Measurements from ENCODE around the gene ATP6V1G2.

DNA sequence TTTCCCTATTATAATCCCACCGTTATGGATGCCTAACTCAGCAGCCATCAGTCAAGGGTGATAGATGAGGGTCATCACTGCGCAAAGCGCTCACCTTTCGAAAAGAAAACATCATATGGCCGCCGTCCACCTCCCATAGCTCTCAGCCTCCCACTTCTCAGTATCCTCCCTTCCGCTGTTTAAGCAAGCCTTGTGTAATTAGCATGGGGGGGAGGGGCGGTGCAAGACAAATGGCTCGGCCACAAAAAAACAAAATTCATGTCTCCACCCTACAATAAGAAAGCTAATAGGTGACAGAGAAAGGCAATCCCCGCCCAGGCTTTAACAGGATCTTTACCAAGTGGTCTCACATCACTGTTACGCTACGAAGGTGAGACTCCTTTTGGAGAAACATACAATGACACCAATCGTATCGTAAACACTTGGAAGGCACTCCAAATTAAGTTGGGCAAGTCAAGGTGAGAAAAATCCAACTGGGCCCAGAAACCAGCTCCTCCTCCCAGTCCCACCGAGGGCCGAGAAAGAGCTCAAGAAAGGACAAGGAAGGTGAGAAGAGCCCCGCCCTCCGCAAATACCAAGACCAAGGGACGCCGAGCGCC is 5.2 kb downstream of the ATP6V1G2 start:
- TF ChIP-seq, protein P1, sequence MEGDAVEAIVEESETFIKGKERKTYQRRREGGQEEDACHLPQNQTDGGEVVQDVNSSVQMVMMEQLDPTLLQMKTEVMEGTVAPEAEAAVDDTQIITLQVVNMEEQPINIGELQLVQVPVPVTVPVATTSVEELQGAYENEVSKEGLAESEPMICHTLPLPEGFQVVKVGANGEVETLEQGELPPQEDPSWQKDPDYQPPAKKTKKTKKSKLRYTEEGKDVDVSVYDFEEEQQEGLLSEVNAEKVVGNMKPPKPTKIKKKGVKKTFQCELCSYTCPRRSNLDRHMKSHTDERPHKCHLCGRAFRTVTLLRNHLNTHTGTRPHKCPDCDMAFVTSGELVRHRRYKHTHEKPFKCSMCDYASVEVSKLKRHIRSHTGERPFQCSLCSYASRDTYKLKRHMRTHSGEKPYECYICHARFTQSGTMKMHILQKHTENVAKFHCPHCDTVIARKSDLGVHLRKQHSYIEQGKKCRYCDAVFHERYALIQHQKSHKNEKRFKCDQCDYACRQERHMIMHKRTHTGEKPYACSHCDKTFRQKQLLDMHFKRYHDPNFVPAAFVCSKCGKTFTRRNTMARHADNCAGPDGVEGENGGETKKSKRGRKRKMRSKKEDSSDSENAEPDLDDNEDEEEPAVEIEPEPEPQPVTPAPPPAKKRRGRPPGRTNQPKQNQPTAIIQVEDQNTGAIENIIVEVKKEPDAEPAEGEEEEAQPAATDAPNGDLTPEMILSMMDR (IDR thresholded peaks at IDR 0.05) = no peak
- TF ChIP-seq POLR2A (IDR thresholded peaks at IDR 0.05) = no peak

Measured in uterus (tissue), 2 donors.